GM10248 (cell line): ENCODE data around the gene COL4A5.

Experiments used
- CTCF ChIA-PET: fragments of 300-600 bp; sonication (Branson Sonifier 250); formaldehyde crosslinking; extraction: SDS; loops from one replicate; lab custom pipeline; 2021; ENCODE audit warnings: antibody characterized with exemption; lab: Yijun Ruan, JAX
- POLR2A ChIA-PET: fragments of 350-650 bp; sonication (Branson Sonifier 250); formaldehyde crosslinking; extraction: SDS; loops from one replicate; lab custom pipeline; 2020; ENCODE audit warnings: antibody characterized with exemption; lab: Yijun Ruan, JAX
- DNase-seq: peaks from one replicate; pipeline ENCODE4 v3.0.0; 2012; ENCODE audit errors: extremely low spot score
- CTCF ChIP-seq: IDR thresholded peaks from 2 replicates; pipeline ENCODE4 v1.5.1; 2012; ENCODE audit warnings: mild to moderate bottlenecking, low read depth; ENCODE audit errors: extremely low read depth, missing control alignments, control extremely low read depth

The COL4A5 gene

GRCh38 chrX:108737754-108738153, 298.1 kb downstream of the COL4A5 start:
- DNase-seq = no peak
- TF ChIP-seq CTCF = no peak
- POLR2A ChIA-PET = no interaction called here
- CTCF ChIA-PET = no interaction called here

- TF ChIP-seq CTCF = no peak
- no peak for DNase-seq
- CTCF ChIA-PET = no interaction called here
- POLR2A ChIA-PET = no interaction called here
Observed at GRCh38 chrX:108740299-108740774, 300.7 kb downstream of the COL4A5 start.
